Epithelial cell of esophagus (primary cell): Measurements from ENCODE around the gene ADRA2B.

Source experiments
- DNase-seq: peaks from one replicate; pipeline ENCODE4 v3.0.0; 2010; ENCODE audit warnings: low read depth
- H3K4me3 ChIP-seq: 2 replicates; pipeline ENCODE4 v1.5.1; 2011; ENCODE audit warnings: mild to moderate bottlenecking, low read length, control low read depth
- TF ChIP-seq, protein P1 (sequence below): IDR thresholded peaks from 2 replicates; pipeline ENCODE4 v1.5.1; 2011; ENCODE audit warnings: low read depth, mild to moderate bottlenecking, low read length, control low read depth, inconsistent platforms; ENCODE audit not compliant: insufficient read depth; ENCODE audit errors: missing control alignments

The ADRA2B gene

DNA sequence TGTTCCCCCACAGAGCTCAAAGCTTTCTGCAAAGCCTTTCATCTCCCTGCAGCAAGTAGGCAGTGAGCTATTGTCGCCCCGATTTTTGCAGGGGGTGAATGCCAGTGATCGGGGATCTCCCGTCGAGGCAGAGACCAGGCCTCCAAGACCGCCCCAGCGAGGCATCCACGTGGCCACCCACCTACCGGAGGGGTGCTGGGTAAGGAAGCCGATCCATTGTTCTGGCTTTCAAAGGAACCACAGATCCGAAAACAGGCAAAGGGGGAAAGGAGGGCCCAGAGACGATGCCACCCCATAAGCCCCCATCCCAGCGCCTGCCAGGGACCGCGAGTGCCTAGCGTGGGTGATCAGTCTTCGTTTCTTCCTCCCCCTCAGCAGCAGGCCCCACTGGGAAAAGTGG lies 2.4 kb downstream of the ADRA2B start:
- no peak overlapping the region for H3K4me3 ChIP-seq
- DNase-seq: no peak
- TF ChIP-seq, protein P1, sequence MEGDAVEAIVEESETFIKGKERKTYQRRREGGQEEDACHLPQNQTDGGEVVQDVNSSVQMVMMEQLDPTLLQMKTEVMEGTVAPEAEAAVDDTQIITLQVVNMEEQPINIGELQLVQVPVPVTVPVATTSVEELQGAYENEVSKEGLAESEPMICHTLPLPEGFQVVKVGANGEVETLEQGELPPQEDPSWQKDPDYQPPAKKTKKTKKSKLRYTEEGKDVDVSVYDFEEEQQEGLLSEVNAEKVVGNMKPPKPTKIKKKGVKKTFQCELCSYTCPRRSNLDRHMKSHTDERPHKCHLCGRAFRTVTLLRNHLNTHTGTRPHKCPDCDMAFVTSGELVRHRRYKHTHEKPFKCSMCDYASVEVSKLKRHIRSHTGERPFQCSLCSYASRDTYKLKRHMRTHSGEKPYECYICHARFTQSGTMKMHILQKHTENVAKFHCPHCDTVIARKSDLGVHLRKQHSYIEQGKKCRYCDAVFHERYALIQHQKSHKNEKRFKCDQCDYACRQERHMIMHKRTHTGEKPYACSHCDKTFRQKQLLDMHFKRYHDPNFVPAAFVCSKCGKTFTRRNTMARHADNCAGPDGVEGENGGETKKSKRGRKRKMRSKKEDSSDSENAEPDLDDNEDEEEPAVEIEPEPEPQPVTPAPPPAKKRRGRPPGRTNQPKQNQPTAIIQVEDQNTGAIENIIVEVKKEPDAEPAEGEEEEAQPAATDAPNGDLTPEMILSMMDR: no peak

DNA sequence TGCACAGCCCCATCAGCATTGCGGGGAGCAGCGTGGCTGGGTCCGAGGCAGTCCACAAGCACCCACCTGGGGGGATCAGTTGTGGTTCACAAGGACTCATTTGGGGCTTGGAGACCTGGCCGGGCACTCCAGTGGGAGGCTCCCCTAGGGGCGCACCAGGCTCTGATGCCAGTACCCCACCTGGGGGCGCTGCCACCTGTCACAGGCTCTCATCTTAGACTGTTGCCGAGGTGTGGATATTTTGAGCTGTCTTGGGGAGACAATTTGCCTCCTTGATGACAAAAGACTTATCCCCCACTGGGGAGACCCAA lies 3.0 kb downstream of the ADRA2B start:
- H3K4me3 ChIP-seq: no peak overlapping the region
- TF ChIP-seq, protein P1: no peak
- no peak for DNase-seq

DNA sequence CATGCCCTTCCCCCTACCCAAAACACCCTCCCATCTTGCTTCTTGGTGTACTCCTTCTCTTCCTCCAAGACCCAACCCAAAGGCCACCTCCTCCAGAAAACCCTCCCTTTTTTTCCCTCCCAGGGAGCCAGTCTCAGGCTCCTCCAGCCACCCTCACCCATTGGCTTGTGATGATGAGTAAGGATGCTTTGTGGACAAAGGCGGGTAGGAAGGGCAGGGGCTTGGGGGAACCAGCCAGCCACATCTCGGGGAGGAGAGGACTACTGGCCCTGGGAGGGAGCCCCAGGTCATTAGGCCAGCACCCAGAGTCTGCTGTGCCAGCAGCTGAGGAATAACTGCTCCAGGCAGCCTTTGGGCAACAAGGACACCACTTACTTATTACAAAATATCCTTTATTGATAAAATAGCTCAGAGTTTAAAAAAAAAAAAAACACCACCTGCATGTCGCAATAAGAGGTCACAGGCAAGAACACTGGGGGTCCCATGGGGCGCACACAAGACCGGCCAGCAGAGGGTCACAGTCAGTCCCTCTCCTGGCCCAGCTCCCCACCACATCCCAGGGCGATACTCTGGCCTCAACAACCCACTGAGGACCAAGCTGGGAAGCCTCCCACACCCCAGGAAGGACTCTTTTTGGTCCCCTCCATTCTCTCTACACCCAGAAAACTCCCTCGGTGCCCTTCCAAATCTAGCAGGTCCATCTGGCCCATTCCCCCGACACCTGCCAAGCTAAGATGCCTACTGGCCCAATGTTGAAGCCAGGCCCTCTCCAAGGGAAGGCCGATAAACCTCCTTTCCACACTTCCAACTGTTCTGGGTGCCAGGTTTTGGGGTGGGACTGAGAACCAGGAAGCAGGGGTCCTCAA lies 3.6 kb downstream of the ADRA2B start:
- no peak overlapping the region for H3K4me3 ChIP-seq
- no peak for DNase-seq
- TF ChIP-seq, protein P1: no peak

DNA sequence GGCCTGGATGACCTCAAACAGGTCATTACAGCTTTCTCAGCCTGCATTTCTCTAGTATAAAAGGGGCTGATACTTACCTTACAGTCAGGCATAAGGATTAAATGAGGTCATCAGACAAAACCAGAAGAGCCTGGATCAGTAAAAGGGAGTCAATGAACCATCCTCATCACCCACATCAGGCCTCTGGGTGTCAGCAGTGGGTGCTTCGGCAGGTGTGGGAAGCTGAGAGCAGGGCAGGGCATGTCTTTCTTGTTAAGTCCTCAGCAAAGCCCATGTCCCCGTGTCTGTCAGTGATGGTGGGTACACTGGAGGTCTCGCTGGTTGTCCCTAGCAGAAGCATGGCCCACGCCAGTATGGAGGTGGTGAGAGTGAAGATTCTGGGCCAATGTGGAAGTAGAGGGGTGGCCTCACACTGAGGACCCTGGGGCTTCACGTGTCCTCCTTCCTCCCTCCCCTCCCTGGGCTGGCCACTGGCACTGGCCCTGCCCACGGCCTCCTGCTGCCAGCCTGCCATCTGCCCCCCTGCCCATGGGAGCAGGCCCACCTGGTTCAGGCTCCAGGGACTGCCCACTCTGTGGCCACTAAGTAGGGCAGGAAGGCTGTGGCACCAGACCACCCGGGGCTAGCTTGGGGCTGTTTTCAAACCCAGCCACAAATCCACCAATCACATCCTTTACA lies 4.4 kb downstream of the ADRA2B start:
- TF ChIP-seq, protein P1: no peak
- H3K4me3 ChIP-seq: no peak overlapping the region
- DNase-seq: no peak

DNA sequence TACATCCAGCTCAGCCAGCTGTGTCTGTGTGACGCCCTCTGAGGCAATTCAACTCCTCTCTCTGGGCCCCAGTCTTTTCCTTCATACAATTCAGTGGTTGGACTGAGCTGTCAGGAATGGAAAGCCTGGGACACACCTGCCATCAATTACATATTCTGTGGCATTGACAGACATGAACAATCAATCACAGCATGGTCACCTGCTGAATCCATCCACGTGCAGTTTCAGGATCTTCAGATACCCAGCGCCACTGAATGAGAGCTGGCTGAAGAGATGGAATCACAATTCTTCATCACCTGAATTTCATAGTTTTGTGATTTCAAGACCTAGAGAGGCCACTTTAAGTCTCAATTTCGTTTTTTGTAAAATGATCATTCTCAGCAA lies 5.1 kb downstream of the ADRA2B start:
- TF ChIP-seq, protein P1: no peak
- H3K4me3 ChIP-seq: no peak overlapping the region
- DNase-seq: no peak

DNA sequence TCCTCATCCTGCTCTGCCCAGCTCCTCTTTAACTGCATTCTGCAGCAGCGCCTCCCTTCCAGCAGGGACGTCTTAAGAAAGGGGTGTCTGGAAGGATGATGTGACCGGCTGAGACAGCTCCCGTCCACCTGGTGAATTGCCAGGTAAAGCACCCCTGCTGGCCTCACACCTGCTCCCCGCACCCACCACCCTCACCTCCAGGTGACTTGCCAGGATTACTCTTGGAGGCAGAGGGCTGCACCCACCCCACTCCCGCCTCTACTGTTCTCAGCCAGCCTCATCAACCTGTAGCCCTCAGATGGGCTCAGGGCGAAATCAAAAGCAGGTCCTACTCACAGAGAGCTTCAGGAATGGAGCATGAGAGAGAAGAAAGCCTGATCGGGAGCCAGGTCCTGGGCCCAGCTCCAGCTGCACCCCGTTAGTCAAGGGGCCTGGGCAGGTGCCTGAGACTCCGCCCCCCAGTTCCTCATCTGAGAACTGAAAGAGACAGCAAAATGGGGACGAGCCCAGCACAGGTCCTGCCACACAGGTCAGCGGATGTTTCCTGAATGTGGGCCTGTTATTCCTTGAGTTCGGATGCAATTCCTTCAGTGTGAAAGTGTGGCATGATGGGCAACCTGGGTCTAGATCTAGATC lies 5.6 kb downstream of the ADRA2B start:
- DNase-seq: no peak
- TF ChIP-seq, protein P1: no peak
- no peak overlapping the region for H3K4me3 ChIP-seq
